IMR-90 (cell line): Measurements from ENCODE around the gene WRAP53. TPM values are rescaled to one million over a fixed set of nuclear protein-coding genes. Genes with fewer than 3 reads are reported as not detected.

ENCODE experiments used
- ATAC-seq: fragments of 200-7000 bp; cut with Tn5 transposase; 2 replicates; pipeline ENCODE4 v1.9.1; 2020; ENCODE audit warnings: low read depth, mild to moderate bottlenecking, moderate library complexity
- BruUV-seq: library from RNA; stranded (reverse); fragments of 400-500 nt; replicated peaks from 2 replicates; lab custom pipeline; 2021; lab: Mats Ljungman, UMichigan
- CTCF ChIA-PET: fragments of 300-600 bp; formaldehyde crosslinking; extraction: SDS; loops from one replicate; lab custom pipeline; 2021; ENCODE audit warnings: antibody characterized with exemption; lab: Yijun Ruan, JAX
- POLR2A ChIA-PET: fragments of 300-600 bp; sonication (Branson Sonifier 250); formaldehyde crosslinking; loops from one replicate; lab custom pipeline; 2022; ENCODE audit warnings: antibody characterized with exemption; ENCODE audit not compliant: unreplicated experiment; lab: Charles Lee
- DNase-seq: peaks from one replicate; pipeline ENCODE4 v3.0.0; 2013
- H2AFZ ChIP-seq: replicated peaks from 2 replicates; pipeline ENCODE3; 2013; ENCODE audit warnings: low read length, mild to moderate bottlenecking; ENCODE audit not compliant: poor library complexity
- H2AK5ac ChIP-seq: 2 replicates; pipeline ENCODE4 v1.6.1; 2013; ENCODE audit warnings: low read depth, low read length, inconsistent platforms
- H2AK9ac ChIP-seq: replicated peaks from 2 replicates; pipeline ENCODE3; 2013; ENCODE audit warnings: mild to moderate bottlenecking, low read depth, low read length, moderate library complexity; ENCODE audit not compliant: poor library complexity
- H2BK120ac ChIP-seq: 2 replicates; pipeline ENCODE4 v1.6.1; 2013; ENCODE audit warnings: low read depth, low read length, inconsistent platforms
- H2BK15ac ChIP-seq: 3 replicates; pipeline ENCODE4 v1.6.1; 2013; ENCODE audit warnings: low read depth, low read length, inconsistent platforms
- H2BK20ac ChIP-seq: 2 replicates; pipeline ENCODE4 v1.6.1; 2013; ENCODE audit warnings: low read depth, mild to moderate bottlenecking, inconsistent platforms, low read length, moderate library complexity
- H2BK5ac ChIP-seq: 2 replicates; pipeline ENCODE4 v1.6.1; 2013; ENCODE audit warnings: mild to moderate bottlenecking, low read depth, low read length, inconsistent platforms; ENCODE audit not compliant: poor library complexity, severe bottlenecking
- H3K14ac ChIP-seq: replicated peaks from 2 replicates; pipeline ENCODE4 v1.6.1; 2013; ENCODE audit warnings: low read depth, low read length, inconsistent platforms
- H3K18ac ChIP-seq: 2 replicates; pipeline ENCODE4 v1.6.1; 2013; ENCODE audit warnings: low read depth, low read length, control low read depth
- H3K23ac ChIP-seq: 2 replicates; pipeline ENCODE4 v1.6.1; 2013; ENCODE audit warnings: low read depth, low read length, inconsistent platforms
- H3K27ac ChIP-seq: 2 replicates; pipeline ENCODE4 v1.5.1; 2013; ENCODE audit warnings: mild to moderate bottlenecking, control low read depth, low read length; ENCODE audit not compliant: insufficient read depth
- H3K27me3 ChIP-seq: 2 replicates; pipeline ENCODE4 v1.6.1; 2013; ENCODE audit warnings: low read length; ENCODE audit not compliant: control insufficient read depth, insufficient read depth
- H3K36me3 ChIP-seq: 2 replicates; pipeline ENCODE4 v1.6.1; 2013; ENCODE audit warnings: low read length, mixed read lengths; ENCODE audit not compliant: control insufficient read depth, insufficient read depth
- H3K4ac ChIP-seq: 2 replicates; pipeline ENCODE4 v1.6.1; 2013; ENCODE audit warnings: low read depth, low read length, inconsistent platforms
- H3K4me1 ChIP-seq: 2 replicates; pipeline ENCODE4 v1.6.1; 2013; ENCODE audit warnings: low read length, mixed read lengths; ENCODE audit not compliant: control insufficient read depth, insufficient read depth
- H3K4me2 ChIP-seq: 2 replicates; pipeline ENCODE4 v1.6.1; 2013; ENCODE audit warnings: low read depth, mild to moderate bottlenecking, control low read depth, low read length, moderate library complexity
- H3K4me3 ChIP-seq: 2 replicates; pipeline ENCODE4 v1.5.1; 2013; ENCODE audit warnings: low read depth, mild to moderate bottlenecking, control low read depth, low read length, moderate library complexity; ENCODE audit not compliant: insufficient read depth
- H3K56ac ChIP-seq: 2 replicates; pipeline ENCODE4 v1.6.1; 2013; ENCODE audit warnings: low read length, inconsistent platforms; ENCODE audit not compliant: insufficient read depth; ENCODE audit errors: extremely low read depth
- H3K79me1 ChIP-seq, 2 experiments: 2 replicates each; pipeline ENCODE4 v1.6.1; 2013; ENCODE audit warnings: low read length in 2 of 2, inconsistent platforms in 1 of 2, low read depth in 1 of 2
- H3K9ac ChIP-seq: 2 replicates; pipeline ENCODE4 v1.6.1; 2013; ENCODE audit warnings: low read depth, low read length, control low read depth
- H3K9me1 ChIP-seq: 2 replicates; pipeline ENCODE4 v1.6.1; 2013; ENCODE audit warnings: low read length, inconsistent platforms; ENCODE audit not compliant: insufficient read depth
- H3K9me3 ChIP-seq: 2 replicates; pipeline ENCODE4 v1.6.1; 2013; ENCODE audit warnings: low read length; ENCODE audit not compliant: control insufficient read depth, insufficient read depth
- H4K20me1 ChIP-seq: 2 replicates; pipeline ENCODE4 v1.6.1; 2013; ENCODE audit warnings: low read length, inconsistent platforms; ENCODE audit not compliant: insufficient read depth
- H4K5ac ChIP-seq: 2 replicates; pipeline ENCODE4 v1.6.1; 2013; ENCODE audit warnings: mild to moderate bottlenecking, low read depth, low read length, control low read depth
- H4K8ac ChIP-seq, 2 experiments: 2 replicates each; pipeline ENCODE4 v1.6.1; 2013; ENCODE audit warnings: low read depth in 2 of 2, low read length in 2 of 2, control low read depth in 1 of 2, inconsistent platforms in 1 of 2
- H4K91ac ChIP-seq: 2 replicates; pipeline ENCODE4 v1.6.1; 2013; ENCODE audit warnings: low read depth, low read length, inconsistent platforms; ENCODE audit not compliant: insufficient read depth
- BHLHE40 ChIP-seq: fragments of 150-350 bp; IDR thresholded peaks from 2 replicates; pipeline ENCODE4 v1.6.1; 2016; ENCODE audit warnings: mild to moderate bottlenecking, low read depth, low read length
- CEBPB ChIP-seq: IDR thresholded peaks from 2 replicates; pipeline ENCODE4 v1.6.1; 2012; ENCODE audit warnings: low read depth, low read length, improper control_type of control experiment
- CHD1 ChIP-seq: IDR thresholded peaks from 2 replicates; pipeline ENCODE4 v1.6.1; 2012; ENCODE audit warnings: low read depth, low read length, improper control_type of control experiment
- FOS ChIP-seq: fragments of 150-350 bp; IDR thresholded peaks from 2 replicates; pipeline ENCODE4 v1.6.1; 2016; ENCODE audit warnings: low read depth, low read length
- MAFK ChIP-seq: IDR thresholded peaks from 2 replicates; pipeline ENCODE4 v1.6.1; 2012; ENCODE audit warnings: low read depth, low read length, improper control_type of control experiment
- MAZ ChIP-seq: IDR thresholded peaks from 2 replicates; pipeline ENCODE4 v1.6.1; 2012; ENCODE audit warnings: low read depth, mild to moderate bottlenecking, low read length, improper control_type of control experiment, moderate library complexity, borderline replicate concordance
- MXI1 ChIP-seq: IDR thresholded peaks from 2 replicates; pipeline ENCODE4 v1.6.1; 2012; ENCODE audit warnings: low read depth, mild to moderate bottlenecking, low read length, moderate library complexity, borderline replicate concordance
- NFE2L2 ChIP-seq: fragments of 150-350 bp; IDR thresholded peaks from 2 replicates; pipeline ENCODE4 v1.6.1; 2016; ENCODE audit warnings: low read depth, mild to moderate bottlenecking, low read length
- RAD21 ChIP-seq: IDR thresholded peaks from 2 replicates; pipeline ENCODE4 v1.6.1; 2012; ENCODE audit warnings: low read length, improper control_type of control experiment
- RCOR1 ChIP-seq: IDR thresholded peaks from 2 replicates; pipeline ENCODE4 v1.6.1; 2012; ENCODE audit warnings: mild to moderate bottlenecking, low read length, improper control_type of control experiment; ENCODE audit not compliant: insufficient replicate concordance
- RFX5 ChIP-seq: IDR thresholded peaks from 2 replicates; pipeline ENCODE4 v1.8.0; 2012; ENCODE audit warnings: low read depth, mild to moderate bottlenecking, low read length, moderate library complexity
- WGBS, 2 experiments: methylation state at CpG; one replicate each; pipeline versions ENCODE4 v1.1.5 to v1.1.7; 2013; ENCODE audit warnings: missing lambda C conversion rate in 2 of 2; ENCODE audit not compliant: insufficient read length in 1 of 2; ENCODE audit errors: extremely low coverage in 2 of 2; 5-methylcytosine and 5-hydroxymethylcytosine counted together
- dilution Hi-C: fragments of 300-500 bp; cut with HindIII; formaldehyde crosslinking; loops from one replicate; pipeline ENCODE4 v1.14.3; 2018; ENCODE audit warnings: low sequenced_read_pairs; ENCODE audit not compliant: unreplicated experiment
- in situ Hi-C: fragments of 300-500 bp; cut with MboI; formaldehyde crosslinking; loops from 3 replicates; pipeline ENCODE4 v1.14.3; 2019; ENCODE audit warnings: low sequenced_read_pairs, inconsistent platforms, mixed read lengths
- intact Hi-C: fragments of 100-400 bp; cut with micrococcal nuclease; formaldehyde crosslinking; loops from 2 replicates; pipeline ENCODE4 v1.10.0; 2022
- polyA plus RNA-seq, 3 experiments: library from polyadenylated mRNA; depleted of rRNA; stranded (reverse); fragments of >200 nt; gene quantifications; 2 replicates each; pipeline ENCODE4 v1.2.3, GENCODE V29; 2012; ENCODE audit warnings: low replicate concordance in 1 of 3
- total RNA-seq: library from RNA; depleted of rRNA; stranded (reverse); fragments of >200 nt; gene quantifications from 2 replicates; pipeline ENCODE4 v1.2.3, GENCODE V29; 2012
- TF ChIP-seq, protein P1 (sequence below): fragments of 150-350 bp; IDR thresholded peaks from 2 replicates; pipeline ENCODE4 v1.6.1; 2017; ENCODE audit warnings: mild to moderate bottlenecking, antibody characterized with exemption, low read length, low read depth
- TF ChIP-seq, protein P2 (sequence below): conservative IDR thresholded peaks from 2 replicates; pipeline ENCODE4 v1.5.1; 2012; ENCODE audit warnings: mild to moderate bottlenecking, low read depth, low read length, improper control_type of control experiment
- TF ChIP-seq, protein P3 (sequence below): fragments of 150-350 bp; IDR thresholded peaks from 2 replicates; pipeline ENCODE4 v1.6.1; 2016; ENCODE audit warnings: low read depth, mild to moderate bottlenecking, low read length, moderate library complexity, borderline replicate concordance

The WRAP53 gene
- total and polyA plus RNA-seq, 2 of the 4 experiments (the other 2 are of a cell fraction) = 6.6 to 9.5 TPM

DNA sequence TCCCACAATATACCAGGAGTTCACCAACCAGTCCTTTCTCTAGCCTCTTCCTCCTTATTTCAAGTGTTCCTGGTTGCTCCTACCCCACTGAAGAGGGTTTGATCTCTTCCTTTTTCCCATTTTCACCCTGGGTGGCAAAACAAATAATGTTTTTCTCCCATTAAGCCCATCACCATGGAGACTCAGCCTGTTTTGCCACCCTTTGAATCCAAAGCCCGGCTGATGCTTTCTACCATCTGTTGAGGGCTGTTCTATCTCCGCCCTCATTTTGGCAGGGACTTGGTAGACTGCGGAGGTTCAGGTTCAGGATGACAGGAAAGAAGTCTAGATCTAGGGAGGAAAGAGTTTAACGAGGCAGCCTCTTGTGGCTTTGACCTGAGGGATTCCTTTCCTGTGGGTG, 31.8 kb downstream of the WRAP53 start:
- no peaks in the 10 kb centered on the region for H3K9me3 ChIP-seq
- H3K27me3 ChIP-seq = peaks cover 58% of the 10 kb centered on the region
- no peaks in the 10 kb centered on the region for H3K36me3 ChIP-seq
- WGBS, 2 experiments = 30% methylated on average over 3 of the region's 4 CpGs; no CpG with 5 or more reads in 1 of the 2 experiments
- no peak overlapping the region for H2BK120ac ChIP-seq
- no peak overlapping the region for H2AK5ac ChIP-seq
- no peaks in the 10 kb centered on the region; the same call in 1 of the 2 replicates for H4K20me1 ChIP-seq
- H3K18ac ChIP-seq = no peak overlapping the region
- ATAC-seq (no peak), DNase-seq (no peak)
- H2AFZ ChIP-seq = no peak overlapping the region
- TF ChIP-seq CEBPB = no peak
- no peak for TF ChIP-seq RCOR1
- TF ChIP-seq RAD21 = no peak
- TF ChIP-seq, protein P1, sequence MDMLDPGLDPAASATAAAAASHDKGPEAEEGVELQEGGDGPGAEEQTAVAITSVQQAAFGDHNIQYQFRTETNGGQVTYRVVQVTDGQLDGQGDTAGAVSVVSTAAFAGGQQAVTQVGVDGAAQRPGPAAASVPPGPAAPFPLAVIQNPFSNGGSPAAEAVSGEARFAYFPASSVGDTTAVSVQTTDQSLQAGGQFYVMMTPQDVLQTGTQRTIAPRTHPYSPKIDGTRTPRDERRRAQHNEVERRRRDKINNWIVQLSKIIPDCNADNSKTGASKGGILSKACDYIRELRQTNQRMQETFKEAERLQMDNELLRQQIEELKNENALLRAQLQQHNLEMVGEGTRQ = no peak
- TF ChIP-seq MAZ = no peak
- TF ChIP-seq MAFK = no peak
- no peak for TF ChIP-seq CHD1
- no peak for TF ChIP-seq MXI1
- TF ChIP-seq FOS = no peak
- TF ChIP-seq NFE2L2 = no peak
- TF ChIP-seq, protein P2, sequence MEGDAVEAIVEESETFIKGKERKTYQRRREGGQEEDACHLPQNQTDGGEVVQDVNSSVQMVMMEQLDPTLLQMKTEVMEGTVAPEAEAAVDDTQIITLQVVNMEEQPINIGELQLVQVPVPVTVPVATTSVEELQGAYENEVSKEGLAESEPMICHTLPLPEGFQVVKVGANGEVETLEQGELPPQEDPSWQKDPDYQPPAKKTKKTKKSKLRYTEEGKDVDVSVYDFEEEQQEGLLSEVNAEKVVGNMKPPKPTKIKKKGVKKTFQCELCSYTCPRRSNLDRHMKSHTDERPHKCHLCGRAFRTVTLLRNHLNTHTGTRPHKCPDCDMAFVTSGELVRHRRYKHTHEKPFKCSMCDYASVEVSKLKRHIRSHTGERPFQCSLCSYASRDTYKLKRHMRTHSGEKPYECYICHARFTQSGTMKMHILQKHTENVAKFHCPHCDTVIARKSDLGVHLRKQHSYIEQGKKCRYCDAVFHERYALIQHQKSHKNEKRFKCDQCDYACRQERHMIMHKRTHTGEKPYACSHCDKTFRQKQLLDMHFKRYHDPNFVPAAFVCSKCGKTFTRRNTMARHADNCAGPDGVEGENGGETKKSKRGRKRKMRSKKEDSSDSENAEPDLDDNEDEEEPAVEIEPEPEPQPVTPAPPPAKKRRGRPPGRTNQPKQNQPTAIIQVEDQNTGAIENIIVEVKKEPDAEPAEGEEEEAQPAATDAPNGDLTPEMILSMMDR = no peak
- no peak for TF ChIP-seq BHLHE40
- no peak for TF ChIP-seq RFX5
- TF ChIP-seq, protein P3, sequence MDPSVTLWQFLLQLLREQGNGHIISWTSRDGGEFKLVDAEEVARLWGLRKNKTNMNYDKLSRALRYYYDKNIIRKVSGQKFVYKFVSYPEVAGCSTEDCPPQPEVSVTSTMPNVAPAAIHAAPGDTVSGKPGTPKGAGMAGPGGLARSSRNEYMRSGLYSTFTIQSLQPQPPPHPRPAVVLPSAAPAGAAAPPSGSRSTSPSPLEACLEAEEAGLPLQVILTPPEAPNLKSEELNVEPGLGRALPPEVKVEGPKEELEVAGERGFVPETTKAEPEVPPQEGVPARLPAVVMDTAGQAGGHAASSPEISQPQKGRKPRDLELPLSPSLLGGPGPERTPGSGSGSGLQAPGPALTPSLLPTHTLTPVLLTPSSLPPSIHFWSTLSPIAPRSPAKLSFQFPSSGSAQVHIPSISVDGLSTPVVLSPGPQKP = no peak
- dilution Hi-C loops (no loop called here), intact Hi-C loops (no loop called here), in situ Hi-C loops (no loop called here)
- H3K79me1 ChIP-seq = no peaks in the 10 kb centered on the region
- H3K14ac ChIP-seq = no peak overlapping the region
- ChIA-PET POLR2A (no interaction called here), CTCF (no interaction called here)
- H3K9ac ChIP-seq = no peak overlapping the region
- H3K9me1 ChIP-seq = 0 out of 2 replicates have a peak, but pooled peaks cover 4% of the 10 kb centered on the region
- H3K4me2 ChIP-seq = no peak overlapping the region
- no peak overlapping the region for H3K23ac ChIP-seq
- H3K27ac ChIP-seq = no peak overlapping the region
- no peak overlapping the region for H4K8ac ChIP-seq
- H3K4me1 ChIP-seq = peaks cover 5% of the 10 kb centered on the region; the same call in 1 of the 2 replicates
- no TSS peak for BruUV-seq
- no peak overlapping the region for H4K5ac ChIP-seq
- no peak overlapping the region for H2BK5ac ChIP-seq
- H2BK15ac ChIP-seq = no peak overlapping the region
- no peak overlapping the region for H3K56ac ChIP-seq
- H3K4ac ChIP-seq = no peak overlapping the region
- H2BK20ac ChIP-seq = no peak overlapping the region
- H3K4me3 ChIP-seq = no peak overlapping the region
- no peak overlapping the region for H2AK9ac ChIP-seq
- H4K91ac ChIP-seq = no peak overlapping the region
